Chondrocyte (in vitro differentiated cells): ENCODE results near the gene DYNLT1. TPM values are rescaled to one million over a fixed set of nuclear protein-coding genes. Genes with fewer than 3 reads are reported as not detected.

ENCODE experiments used
- DNase-seq: peaks from one replicate; pipeline ENCODE4 v3.0.0; 2021; ENCODE audit warnings: mixed read lengths, low spot score
- H3K27ac Mint-ChIP-seq: one replicate; pipeline ENCODE4 v1.8.0; 2021; ENCODE audit warnings: mild to moderate bottlenecking, moderate library complexity, mixed read lengths; ENCODE audit not compliant: unreplicated experiment
- H3K27me3 Mint-ChIP-seq: 2 replicates; pipeline ENCODE4 v1.8.0; 2021; ENCODE audit warnings: low read depth, mixed read lengths
- H3K36me3 Mint-ChIP-seq: 2 replicates; pipeline ENCODE4 v1.8.0; 2021; ENCODE audit warnings: low read depth, mixed read lengths
- H3K4me1 Mint-ChIP-seq: 2 replicates; pipeline ENCODE4 v1.8.0; 2021; ENCODE audit warnings: low read depth, mild to moderate bottlenecking, mixed read lengths
- H3K4me3 Mint-ChIP-seq: one replicate; pipeline ENCODE4 v1.8.0; 2021; ENCODE audit warnings: mild to moderate bottlenecking, moderate library complexity, mixed read lengths; ENCODE audit not compliant: unreplicated experiment
- H3K9me3 Mint-ChIP-seq: 2 replicates; pipeline ENCODE4 v1.8.0; 2021; ENCODE audit warnings: low read depth, mixed read lengths
- total RNA-seq: library from RNA; stranded (reverse); gene quantifications from 3 replicates; pipeline ENCODE4 v1.2.1, GENCODE V29; 2021
- TF ChIP-seq, protein P1 (sequence below): fragments of 200-600 bp; sonication (generic); IDR thresholded peaks from 2 replicates; pipeline ENCODE4 v1.5.0; 2021; ENCODE audit warnings: antibody characterized with exemption, mild to moderate bottlenecking, moderate library complexity

Gene DYNLT1
- total RNA-seq, 1 donor from 2014 or later, result 171 TPM

DNA sequence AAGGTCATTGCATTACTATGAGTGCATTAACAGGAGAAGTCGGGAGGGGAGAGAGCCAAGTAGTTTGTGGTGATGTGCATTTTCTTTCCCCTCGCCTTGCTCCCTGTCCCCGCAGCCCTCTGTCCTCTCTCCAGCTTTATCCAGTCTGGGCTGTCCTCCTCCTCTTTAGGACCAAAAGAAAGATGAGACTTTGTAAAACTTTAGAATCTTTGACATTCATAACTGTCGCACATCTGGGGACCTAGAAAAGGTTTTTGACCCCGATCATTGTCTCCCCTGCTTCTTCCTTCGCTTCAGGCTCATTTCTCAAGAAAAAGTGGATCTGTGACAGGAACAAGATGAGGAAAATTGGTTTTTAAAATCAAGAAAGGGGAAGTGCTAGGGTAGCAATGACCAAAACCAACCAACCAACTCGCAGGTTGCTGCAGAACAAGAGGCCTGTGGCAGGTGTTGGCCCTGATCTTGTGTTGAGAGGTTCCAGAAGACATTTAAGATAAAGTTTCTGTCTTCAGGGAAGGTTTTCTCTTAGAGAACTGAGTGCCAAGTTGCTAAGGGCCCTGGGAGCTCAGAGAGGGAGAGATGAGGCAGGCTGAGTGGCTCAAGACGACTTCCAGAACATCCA lies 22.9 kb upstream of the DYNLT1 start:
- no peaks in the 10 kb centered on the region for H3K9me3 Mint-ChIP-seq
- peaks cover 17% of the 10 kb centered on the region for H3K27me3 Mint-ChIP-seq
- peaks cover 12% of the 10 kb centered on the region for H3K4me1 Mint-ChIP-seq
- TF ChIP-seq, protein P1, sequence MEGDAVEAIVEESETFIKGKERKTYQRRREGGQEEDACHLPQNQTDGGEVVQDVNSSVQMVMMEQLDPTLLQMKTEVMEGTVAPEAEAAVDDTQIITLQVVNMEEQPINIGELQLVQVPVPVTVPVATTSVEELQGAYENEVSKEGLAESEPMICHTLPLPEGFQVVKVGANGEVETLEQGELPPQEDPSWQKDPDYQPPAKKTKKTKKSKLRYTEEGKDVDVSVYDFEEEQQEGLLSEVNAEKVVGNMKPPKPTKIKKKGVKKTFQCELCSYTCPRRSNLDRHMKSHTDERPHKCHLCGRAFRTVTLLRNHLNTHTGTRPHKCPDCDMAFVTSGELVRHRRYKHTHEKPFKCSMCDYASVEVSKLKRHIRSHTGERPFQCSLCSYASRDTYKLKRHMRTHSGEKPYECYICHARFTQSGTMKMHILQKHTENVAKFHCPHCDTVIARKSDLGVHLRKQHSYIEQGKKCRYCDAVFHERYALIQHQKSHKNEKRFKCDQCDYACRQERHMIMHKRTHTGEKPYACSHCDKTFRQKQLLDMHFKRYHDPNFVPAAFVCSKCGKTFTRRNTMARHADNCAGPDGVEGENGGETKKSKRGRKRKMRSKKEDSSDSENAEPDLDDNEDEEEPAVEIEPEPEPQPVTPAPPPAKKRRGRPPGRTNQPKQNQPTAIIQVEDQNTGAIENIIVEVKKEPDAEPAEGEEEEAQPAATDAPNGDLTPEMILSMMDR, result no peak
- no peak overlapping the region for H3K4me3 Mint-ChIP-seq
- H3K36me3 Mint-ChIP-seq, result no peaks in the 10 kb centered on the region
- no peak for DNase-seq
- H3K27ac Mint-ChIP-seq, result no peak overlapping the region

DNA sequence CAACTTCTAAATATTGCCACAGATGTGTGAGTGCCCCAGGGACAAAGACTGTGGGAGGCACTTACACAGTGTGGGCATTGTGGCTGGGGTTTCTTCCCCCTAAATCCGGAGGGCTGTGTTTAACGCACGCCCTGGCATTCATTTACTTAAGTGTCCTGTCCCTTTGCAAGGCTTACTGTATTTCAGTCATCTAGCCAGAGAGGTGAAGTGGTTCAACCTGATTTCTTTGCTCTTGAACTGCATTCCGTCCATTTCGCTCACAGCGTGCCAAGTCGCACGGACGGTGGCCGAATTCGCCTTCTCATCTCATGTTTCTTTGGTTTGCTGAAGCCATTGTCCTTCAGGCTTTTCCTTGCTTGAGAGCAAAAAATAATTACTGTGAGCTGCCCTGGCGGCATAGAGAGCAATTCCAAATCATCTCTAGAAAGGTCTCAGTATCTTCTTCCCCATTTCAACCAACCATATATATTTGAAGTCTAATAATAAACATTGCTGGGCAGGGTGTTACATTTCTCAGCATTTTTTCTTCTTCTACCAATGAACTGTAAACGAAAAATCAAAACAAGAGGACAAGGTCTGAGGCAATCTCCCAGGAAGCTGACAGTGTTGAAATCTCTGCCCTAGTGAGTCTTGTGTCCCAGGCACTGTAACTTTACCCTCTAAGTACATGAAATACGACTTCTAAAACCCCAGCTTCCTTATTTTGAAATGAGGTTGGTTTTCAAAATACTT lies 22.3 kb upstream of the DYNLT1 start:
- Mint-ChIP-seq H3K4me3 (no peak overlapping the region), H3K27me3 (peaks cover 17% of the 10 kb centered on the region), H3K36me3 (no peaks in the 10 kb centered on the region), H3K4me1 (peaks cover 12% of the 10 kb centered on the region), H3K9me3 (no peaks in the 10 kb centered on the region), H3K27ac (no peak overlapping the region)
- no peak for DNase-seq
- TF ChIP-seq, protein P1, result no peak

DNA sequence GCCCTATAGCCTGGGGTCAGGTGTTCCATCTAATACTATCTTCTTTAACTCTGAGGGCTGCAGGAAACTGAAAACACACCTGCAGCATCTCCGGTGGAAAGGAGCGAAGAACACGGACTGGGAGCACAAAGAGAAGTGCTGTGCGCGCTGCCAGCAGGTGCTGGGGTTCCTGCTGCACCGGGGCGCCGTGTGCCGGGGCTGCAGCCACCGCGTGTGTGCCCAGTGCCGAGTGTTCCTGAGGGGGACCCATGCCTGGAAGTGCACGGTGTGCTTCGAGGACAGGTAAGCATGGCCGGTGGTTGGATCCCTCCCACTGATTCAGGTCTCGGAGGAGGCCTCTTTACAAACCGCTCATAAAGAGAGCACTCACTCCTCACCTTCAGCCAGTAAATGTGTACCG lies 20.8 kb upstream of the DYNLT1 start:
- H3K27me3 Mint-ChIP-seq, result peaks cover 17% of the 10 kb centered on the region
- TF ChIP-seq, protein P1, result no peak
- no peaks in the 10 kb centered on the region for H3K9me3 Mint-ChIP-seq
- H3K4me1 Mint-ChIP-seq, result peaks cover 12% of the 10 kb centered on the region
- no peak overlapping the region for H3K27ac Mint-ChIP-seq
- DNase-seq, result no peak
- H3K36me3 Mint-ChIP-seq, result no peaks in the 10 kb centered on the region
- no peak overlapping the region for H3K4me3 Mint-ChIP-seq

GRCh38 chr6:158663625-158664165 lies 19.2 kb upstream of the DYNLT1 start:
- Mint-ChIP-seq H3K9me3 (no peaks in the 10 kb centered on the region), H3K4me3 (no peak overlapping the region), H3K36me3 (no peaks in the 10 kb centered on the region), H3K27me3 (peaks cover 12% of the 10 kb centered on the region), H3K27ac (no peak overlapping the region), H3K4me1 (peaks cover 12% of the 10 kb centered on the region)
- TF ChIP-seq, protein P1, result no peak
- DNase-seq, result no peak

- TF ChIP-seq, protein P1, result no peak
- Mint-ChIP-seq H3K4me1 (peaks cover 12% of the 10 kb centered on the region), H3K36me3 (no peaks in the 10 kb centered on the region), H3K4me3 (no peak overlapping the region), H3K9me3 (no peaks in the 10 kb centered on the region), H3K27ac (no peak overlapping the region), H3K27me3 (peaks cover 11% of the 10 kb centered on the region)
- DNase-seq, result no peak
Measured at GRCh38 chr6:158662954-158663624, 18.5 kb upstream of the DYNLT1 start.
